ENCODE results near the gene TOX2.

DNA sequence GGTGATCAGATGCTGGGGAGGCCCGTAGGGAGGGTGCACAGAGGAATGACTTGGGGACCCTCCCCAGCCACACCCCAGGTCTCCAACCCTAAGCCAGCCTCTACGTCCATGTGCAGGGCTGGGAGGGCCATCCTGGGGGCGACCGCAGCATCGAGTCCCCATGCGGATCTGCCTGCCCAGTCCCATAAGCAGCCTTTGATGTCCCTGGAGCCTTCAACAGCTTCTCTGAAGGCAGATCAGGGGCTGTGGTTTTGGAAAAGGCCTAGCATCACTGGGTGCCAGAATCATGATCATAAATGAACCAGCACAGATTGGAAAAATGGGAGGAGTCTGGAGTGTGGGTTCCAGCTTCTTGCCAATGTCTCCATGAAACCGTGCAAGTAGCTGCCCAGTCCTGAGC lies 22.9 kb downstream of the TOX2 start:
- TF ChIP-seq CTCF (IDR thresholded peaks at IDR 0.05 in 4 of 5, conservative IDR thresholded peaks at IDR 0.05 in 1 of 5) (no peak), POLR2A (IDR thresholded peaks at IDR 0.05) (no peak)

Measured in gastrocnemius medialis (tissue), 4 donors.